HCT116 (cell line): ENCODE data around the gene ALDOC. TPM values are rescaled to one million over a fixed set of nuclear protein-coding genes. Genes with fewer than 3 reads are reported as not detected.

ENCODE experiments used
- ATAC-seq: fragments of 200-7000 bp; cut with Tn5 transposase; 2 replicates; pipeline ENCODE4 v1.9.1; 2020; ENCODE audit warnings: mild to moderate bottlenecking, moderate library complexity
- BruUV-seq: library from RNA; stranded (reverse); fragments of 400-500 nt; replicated peaks from 2 replicates; lab custom pipeline; 2021; lab: Mats Ljungman, UMichigan
- CTCF ChIA-PET: fragments of 300-600 bp; sonication (Branson Sonifier 250); formaldehyde crosslinking; loops from one replicate; lab custom pipeline; 2021; ENCODE audit warnings: antibody characterized with exemption; lab: Charles Lee
- POLR2A ChIA-PET: fragments of 300-600, 350-600 bp; sonication (Branson Sonifier 250); formaldehyde crosslinking; loops from one replicate; lab custom pipeline; 2021; ENCODE audit warnings: antibody characterized with exemption; lab: Charles Lee
- RAD21 ChIA-PET, 2 experiments: fragments of 300-600 bp; sonication (Branson Sonifier 250); formaldehyde crosslinking; loops; one replicate each; lab custom pipeline; 2023; ENCODE audit warnings: low total read pairs in 2 of 2; ENCODE audit not compliant: uncharacterized antibody in 2 of 2, unreplicated experiment in 2 of 2, low non-redundant PET in 1 of 2; lab: Charles Lee
- DNase-seq: peaks from one replicate; pipeline ENCODE4 v3.0.0-alpha.2; 2010; ENCODE audit warnings: low read depth, low spot score
- H2AFZ ChIP-seq: fragments of 200-600 bp; shearing (Covaris generic), sonication (generic); 2 replicates; pipeline ENCODE4 v1.6.1; 2017; ENCODE audit warnings: low read depth, mixed run types, mixed read lengths, antibody characterized with exemption, low read length; ENCODE audit not compliant: poor library complexity, severe bottlenecking
- H3K27ac ChIP-seq: 2 replicates; pipeline ENCODE4 v1.5.1; 2012; ENCODE audit warnings: low read depth, low read length
- H3K27me3 ChIP-seq: fragments of 200-600 bp; sonication (generic); 2 replicates; pipeline ENCODE4 v1.6.1; 2016; ENCODE audit warnings: mixed run types, low read length, mixed read lengths; ENCODE audit not compliant: insufficient read depth
- H3K36me3 ChIP-seq, 2 experiments: fragments of 200-500 bp in 1 of 2; fragments of 200-600 bp in 1 of 2; sonication (Bioruptor generic) in 1 of 2; sonication (generic) in 1 of 2; 2 replicates each; pipeline versions ENCODE4 v1.5.1 to v1.6.1; 2014 to 2016; ENCODE audit warnings: low read length in 2 of 2, inconsistent platforms in 1 of 2, mixed read lengths in 1 of 2, mixed run types in 1 of 2; ENCODE audit not compliant: insufficient read depth in 2 of 2, control insufficient read depth in 1 of 2
- H3K4me1 ChIP-seq, 2 experiments: fragments of 200-600 bp in 1 of 2; sonication (generic) in 1 of 2; 2 replicates each; pipeline versions ENCODE4 v1.5.1 to v1.6.1; 2012 to 2017; ENCODE audit warnings: low read length in 2 of 2, inconsistent platforms in 1 of 2, mild to moderate bottlenecking in 1 of 2, mixed read lengths in 1 of 2, mixed run types in 1 of 2, moderate library complexity in 1 of 2; ENCODE audit not compliant: insufficient read depth in 2 of 2, control insufficient read depth in 1 of 2
- H3K4me2 ChIP-seq: fragments of 200-600 bp; sonication (generic); 2 replicates; pipeline ENCODE4 v1.6.1; 2017; ENCODE audit warnings: mixed run types, low read length, mixed read lengths
- H3K4me3 ChIP-seq, 2 experiments: fragments of 200-600 bp in 1 of 2; sonication (generic) in 1 of 2; replicated peaks in 1 of 2; 2 replicates each; pipeline ENCODE4 v1.5.1; 2011 to 2016; ENCODE audit warnings: low read length in 2 of 2, control low read depth in 1 of 2, low read depth in 1 of 2, mild to moderate bottlenecking in 1 of 2, mixed read lengths in 1 of 2, mixed run types in 1 of 2
- H3K79me2 ChIP-seq: fragments of 200-600 bp; sonication (generic); 2 replicates; pipeline ENCODE4 v1.6.1; 2017; ENCODE audit warnings: mild to moderate bottlenecking, mixed run types, low read length, moderate library complexity, mixed read lengths; ENCODE audit not compliant: insufficient read depth
- H3K9ac ChIP-seq: fragments of 200-600 bp; sonication (generic); 2 replicates; pipeline ENCODE4 v1.6.1; 2016; ENCODE audit warnings: low read length, mixed read lengths
- H3K9me2 ChIP-seq: fragments of 200-600 bp; sonication (generic), shearing (Covaris generic); 2 replicates; pipeline ENCODE4 v1.6.1; 2017; ENCODE audit warnings: mixed run types, mild to moderate bottlenecking, moderate library complexity; ENCODE audit not compliant: insufficient read depth
- H3K9me3 ChIP-seq, 2 experiments: fragments of 200-500 bp in 1 of 2; fragments of 200-600 bp in 1 of 2; sonication (Bioruptor generic) in 1 of 2; sonication (generic) in 1 of 2; 2 replicates each; pipeline ENCODE4 v1.6.1; 2014 to 2017; ENCODE audit warnings: low read length in 2 of 2, mixed read lengths in 2 of 2, inconsistent platforms in 1 of 2, low read depth in 1 of 2, mild to moderate bottlenecking in 1 of 2, mixed run types in 1 of 2, moderate library complexity in 1 of 2; ENCODE audit not compliant: control insufficient read depth in 1 of 2, insufficient read depth in 1 of 2
- H4K20me1 ChIP-seq: fragments of 200-600 bp; sonication (generic), shearing (Covaris generic); 2 replicates; pipeline ENCODE4 v1.6.1; 2017; ENCODE audit warnings: mixed run types, mild to moderate bottlenecking, moderate library complexity; ENCODE audit not compliant: insufficient read depth
- ATF3 ChIP-seq: IDR thresholded peaks from 2 replicates; pipeline ENCODE4 v1.6.1; 2012
- CEBPB ChIP-seq: IDR thresholded peaks from 2 replicates; pipeline ENCODE4 v1.6.1; 2012; ENCODE audit warnings: low read depth
- CTCF ChIP-seq, 3 experiments: fragments of 200-600 bp in 1 of 3; sonication (generic) in 1 of 3; IDR thresholded peaks in 2 of 3; conservative IDR thresholded peaks in 1 of 3; 2 replicates each; pipeline ENCODE4 v1.5.1; 2012 to 2017; ENCODE audit warnings: low read depth in 2 of 3, low read length in 2 of 3, antibody characterized with exemption in 1 of 3, borderline replicate concordance in 1 of 3, control low read depth in 1 of 3, mild to moderate bottlenecking in 1 of 3, mixed read lengths in 1 of 3, mixed run types in 1 of 3, moderate library complexity in 1 of 3; ENCODE audit not compliant: insufficient read depth in 1 of 3
- EZH2 ChIP-seq: fragments of 200-600 bp; sonication (generic); IDR thresholded peaks from 2 replicates; pipeline ENCODE4 v1.6.1; 2017; ENCODE audit warnings: antibody characterized with exemption, mixed run types
- EZH2phosphoT487 ChIP-seq: fragments of 200-600 bp; IDR thresholded peaks from 2 replicates; pipeline ENCODE4 v1.6.1; 2018; ENCODE audit warnings: antibody characterized with exemption, borderline replicate concordance
- FOSL1 ChIP-seq: IDR thresholded peaks from 2 replicates; pipeline ENCODE4 v1.6.1; 2012; ENCODE audit warnings: low read depth
- JUND ChIP-seq: IDR thresholded peaks from 2 replicates; pipeline ENCODE4 v1.6.1; 2012
- MAX ChIP-seq: IDR thresholded peaks from 2 replicates; pipeline ENCODE4 v1.6.1; 2012
- POLR2A ChIP-seq: IDR thresholded peaks from 2 replicates; pipeline ENCODE4 v1.7.0; 2011; ENCODE audit warnings: borderline replicate concordance; ENCODE audit not compliant: insufficient read depth, insufficient read length; ENCODE audit errors: extremely low read depth
- REST ChIP-seq: IDR thresholded peaks from 2 replicates; pipeline ENCODE4 v1.6.1; 2012; ENCODE audit warnings: low read depth
- SP1 ChIP-seq: IDR thresholded peaks from 2 replicates; pipeline ENCODE4 v1.6.1; 2012; ENCODE audit warnings: low read depth
- SRF ChIP-seq: IDR thresholded peaks from 2 replicates; pipeline ENCODE4 v1.6.1; 2012; ENCODE audit warnings: low read depth
- TCF7L2 ChIP-seq: IDR thresholded peaks from 2 replicates; pipeline ENCODE4 v1.7.0; 2011; ENCODE audit warnings: borderline replicate concordance, inconsistent platforms; ENCODE audit not compliant: insufficient read depth, insufficient read length; ENCODE audit errors: extremely low read depth
- ZBTB33 ChIP-seq: IDR thresholded peaks from 2 replicates; pipeline ENCODE4 v1.6.1; 2011; ENCODE audit warnings: mild to moderate bottlenecking, low read length, moderate library complexity; ENCODE audit not compliant: insufficient replicate concordance; ENCODE audit errors: extremely low read depth
- ZNF274 ChIP-seq: fragments of 200-500 bp; sonication (Bioruptor generic); IDR thresholded peaks from 2 replicates; pipeline ENCODE4 v1.6.1; 2014; ENCODE audit warnings: mild to moderate bottlenecking, low read depth, low read length, inconsistent platforms
- intact Hi-C: fragments of 100-400 bp; cut with micrococcal nuclease; formaldehyde crosslinking; loops from 2 replicates; pipeline ENCODE4 v1.10.0; 2022
- total RNA-seq: library from RNA; stranded (reverse); gene quantifications from one replicate; pipeline ENCODE4 v1.2.1, GENCODE V29; 2021; ENCODE audit not compliant: unreplicated experiment

The ALDOC gene
- total RNA-seq, 1 experiment from 2014 or later: 82.8 TPM

GRCh38 chr17:28567604-28568003 is 9.1 kb downstream of the ALDOC start:
- ChIA-PET RAD21 (no interaction called here), CTCF (no interaction called here), POLR2A (no interaction called here)
- Histone ChIP-seq H3K36me3 (peaks cover 3 to 8% of the 10 kb centered on the region in 2 experiments; a peak in 2 of 4 replicates), H3K4me1 (peaks cover 6 to 30% of the 10 kb centered on the region in 2 experiments), H3K27ac (no peak overlapping the region), H3K9me3 (no peaks in the 10 kb centered on the region), H3K9me2 (no peaks in the 10 kb centered on the region), H3K9ac (no peak overlapping the region), H2AFZ (no peak overlapping the region), H3K27me3 (no peaks in the 10 kb centered on the region), H3K4me3 (no peak overlapping the region), H4K20me1 (no peaks in the 10 kb centered on the region), H3K4me2 (no peak overlapping the region), H3K79me2 (peaks cover 34% of the 10 kb centered on the region)
- no TSS peak for BruUV-seq
- intact Hi-C loops: no loop called here
- no peak for TF ChIP-seq EZH2
- TF ChIP-seq CTCF (IDR thresholded peaks at IDR 0.05 in 2 of 3, conservative IDR thresholded peaks at IDR 0.05 in 1 of 3; ENCODE audit: borderline replicate concordance in 1 of 3, insufficient read depth in 1 of 3, low read depth in 2 of 3, low read length in 2 of 3): no peak
- no peak for TF ChIP-seq SP1
- TF ChIP-seq REST: no peak
- no peak for TF ChIP-seq FOSL1
- TF ChIP-seq MAX: no peak
- TF ChIP-seq POLR2A: no peak
- TF ChIP-seq CEBPB: no peak
- TF ChIP-seq JUND: no peak
- TF ChIP-seq ATF3: no peak
- TF ChIP-seq TCF7L2: no peak
- TF ChIP-seq SRF: no peak
- no peak for TF ChIP-seq ZBTB33
- no peak for TF ChIP-seq ZNF274
- no peak for TF ChIP-seq EZH2phosphoT487
- DNase-seq: no peak
- no peak for ATAC-seq
